NT2/D1 (cell line): Measurements from ENCODE around the gene TSPAN12.

ENCODE experiments used
- SUZ12 ChIP-seq: IDR thresholded peaks from 2 replicates; pipeline ENCODE4 v1.6.1; 2011; ENCODE audit not compliant: insufficient read length, insufficient read depth; ENCODE audit errors: extremely low read depth
- YY1 ChIP-seq: IDR thresholded peaks from 2 replicates; pipeline ENCODE4 v1.6.1; 2011; ENCODE audit not compliant: insufficient read length, insufficient read depth
- ZNF274 ChIP-seq: IDR thresholded peaks from 2 replicates; pipeline ENCODE4 v1.6.1; 2011; ENCODE audit warnings: mild to moderate bottlenecking, low read depth, low read length

DNA sequence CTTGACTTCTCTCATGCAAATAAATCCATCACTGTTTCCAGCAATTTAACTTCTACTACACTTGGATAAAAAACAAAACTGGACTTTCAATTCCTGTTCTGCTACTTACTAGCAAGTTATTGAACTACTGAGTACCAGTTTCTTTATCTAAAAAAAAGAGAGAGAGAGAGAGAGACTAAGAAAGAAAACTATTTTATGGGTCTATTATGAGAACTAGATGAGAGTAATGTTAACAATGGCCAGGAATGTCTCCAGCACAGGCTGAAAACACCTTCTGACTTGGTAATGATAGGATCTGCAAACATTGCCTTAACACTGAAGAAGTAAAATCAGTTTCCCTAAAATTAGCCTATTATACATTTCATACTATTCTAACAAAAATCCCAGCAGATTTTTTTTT is 5.2 kb downstream of the TSPAN12 start:
- TF ChIP-seq YY1 (no peak), ZNF274 (no peak), SUZ12 (no peak)
